ENCODE data around the gene SRC.

The SRC gene

GRCh38 chr20:37356387-37356786, 10.4 kb downstream of the SRC start:
- peak overlapping the region; percentile 96 for H3K27ac ChIP-seq
- no peak for TF ChIP-seq CTCF (conservative IDR thresholded peaks at IDR 0.05; ENCODE audit: low read depth)
- POLR2A ChIA-PET (ENCODE audit: low non-redundant PET) = interaction anchor here (0.7 to 2.3 kb wide), 4 partner anchors 10 to 67 kb away, joined by 3 to 14 read pairs (median 3); partner anchors contain the start of genes MANBAL and SRC
- peak; percentile 78 for DNase-seq (ENCODE audit: low spot score)
- CTCF ChIA-PET = interaction anchor here (0.8 to 1.3 kb wide), 5 partner anchors 9 to 211 kb away, joined by 3 to 8 read pairs (median 4); no protein-coding TSS in a partner anchor

GRCh38 chr20:37356961-37357371, 11.0 kb downstream of the SRC start:
- CTCF ChIA-PET = interaction anchor here (0.8 to 1.1 kb wide), 3 partner anchors 15 to 210 kb away, joined by 3 to 5 read pairs (median 4); no protein-coding TSS in a partner anchor
- peak overlapping the region; percentile 96 for H3K27ac ChIP-seq
- POLR2A ChIA-PET (ENCODE audit: low non-redundant PET) = interaction anchor here (1.0 to 2.3 kb wide), 3 partner anchors 13 to 68 kb away, joined by 3 to 14 read pairs (median 3); partner anchors contain the start of gene MANBAL
- no peak for DNase-seq (ENCODE audit: low spot score)
- TF ChIP-seq CTCF (conservative IDR thresholded peaks at IDR 0.05; ENCODE audit: low read depth) = no peak

DNA sequence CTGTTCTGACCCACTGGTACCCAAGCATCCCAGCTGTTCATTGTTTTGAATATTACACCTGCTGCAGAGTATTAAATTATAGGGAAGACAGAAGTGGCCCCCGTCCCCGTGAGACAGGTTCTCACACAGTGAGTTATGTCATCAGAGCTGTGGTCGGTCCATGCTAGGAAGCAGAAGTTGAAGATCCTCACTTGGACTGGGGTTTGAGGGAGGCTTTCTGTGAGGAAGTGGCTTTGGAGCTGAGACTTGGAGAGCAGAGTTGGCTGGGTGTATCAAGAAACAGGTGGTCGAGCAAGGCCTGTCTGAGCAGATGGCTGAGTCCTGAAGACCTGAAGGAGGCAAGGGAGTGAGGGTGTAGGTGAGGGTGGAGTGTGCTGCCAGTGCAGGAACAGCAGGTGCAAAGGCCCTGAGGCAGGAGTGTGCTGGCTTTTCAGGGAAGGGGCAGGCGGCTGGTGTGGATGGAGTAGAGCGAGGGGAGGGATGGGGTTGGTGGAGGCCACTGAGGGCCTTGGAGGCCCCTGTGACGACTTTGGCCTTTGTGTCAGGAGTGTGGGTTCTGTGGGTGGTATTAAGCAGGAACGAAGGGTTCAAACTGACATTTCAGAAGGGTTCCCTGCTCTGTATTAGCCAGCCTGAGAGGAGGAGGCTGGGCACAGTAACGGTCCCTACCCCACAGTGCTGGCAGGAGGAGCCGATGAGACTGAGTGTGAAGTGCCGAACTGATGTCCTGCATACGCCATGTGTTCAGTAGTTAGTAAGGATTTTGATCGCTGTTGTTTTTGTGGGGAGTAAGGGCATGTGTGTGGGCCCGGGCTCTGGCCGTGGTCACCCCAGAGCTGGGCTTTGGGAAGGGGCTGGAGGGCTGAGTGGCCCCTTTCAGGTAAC, 11.8 kb downstream of the SRC start:
- no peak for DNase-seq (ENCODE audit: low spot score)
- ChIA-PET CTCF (interaction anchor here (1.1 kb wide), 1 partner anchor 25 kb away, joined by 5 read pairs; no protein-coding TSS in a partner anchor), POLR2A (ENCODE audit: low non-redundant PET) (interaction anchor here (0.6 to 2.3 kb wide), 2 partner anchors 13 to 68 kb away, joined by 3 to 14 read pairs; partner anchors contain the start of gene MANBAL)
- H3K27ac ChIP-seq = peak overlapping the region; percentile 96
- no peak for TF ChIP-seq CTCF (conservative IDR thresholded peaks at IDR 0.05; ENCODE audit: low read depth)

DNA sequence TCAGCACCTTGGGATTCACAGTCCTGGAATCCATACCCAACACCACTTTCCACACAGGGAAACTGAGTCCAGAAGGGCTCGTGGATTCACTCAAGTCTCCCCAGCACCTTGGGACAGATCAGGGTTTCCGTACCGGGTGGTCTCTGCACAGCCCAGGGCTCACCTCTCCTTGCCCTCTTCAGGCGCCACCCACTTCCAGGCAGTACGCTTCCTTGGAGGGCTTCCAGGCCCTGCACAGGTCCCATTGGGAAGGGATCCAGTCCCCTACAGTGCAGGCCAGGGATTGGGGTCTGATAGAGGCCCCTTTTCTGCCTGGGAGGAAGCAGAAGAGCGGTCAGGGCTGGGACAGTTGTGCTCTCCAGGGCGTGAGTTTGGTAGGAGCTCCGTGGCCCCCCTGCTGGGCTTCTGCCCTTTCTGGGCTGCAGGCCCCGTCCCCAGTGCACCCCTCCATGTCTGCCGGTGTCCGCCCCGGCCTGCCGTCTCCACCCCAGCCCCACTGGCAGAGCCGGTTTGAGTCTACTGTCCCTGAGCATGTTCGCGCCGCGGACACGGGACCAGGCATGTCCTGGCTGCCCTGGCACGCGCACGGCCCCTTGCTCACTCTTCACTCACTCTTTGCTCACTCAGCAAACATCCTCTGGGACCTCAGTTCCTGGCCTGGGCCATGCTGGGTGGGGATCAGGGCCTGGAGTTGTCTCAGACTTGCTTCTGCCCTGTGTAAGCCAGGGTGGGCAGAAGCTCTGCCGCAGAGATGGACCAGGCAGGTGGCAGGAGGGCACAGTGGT, 12.6 kb downstream of the SRC start:
- ChIA-PET POLR2A (ENCODE audit: low non-redundant PET) (interaction anchor here (0.6 kb wide), 1 partner anchor 14 kb away, joined by 3 read pairs; no protein-coding TSS in a partner anchor), CTCF (interaction anchor here (0.5 to 1.3 kb wide), 3 partner anchors 26 to 82 kb away, joined by 3 to 8 read pairs (median 8); no protein-coding TSS in a partner anchor)
- peak; percentile 92 for DNase-seq (ENCODE audit: low spot score)
- peak overlapping the region; percentile 96 for H3K27ac ChIP-seq
- no peak for TF ChIP-seq CTCF (conservative IDR thresholded peaks at IDR 0.05; ENCODE audit: low read depth)

DNA sequence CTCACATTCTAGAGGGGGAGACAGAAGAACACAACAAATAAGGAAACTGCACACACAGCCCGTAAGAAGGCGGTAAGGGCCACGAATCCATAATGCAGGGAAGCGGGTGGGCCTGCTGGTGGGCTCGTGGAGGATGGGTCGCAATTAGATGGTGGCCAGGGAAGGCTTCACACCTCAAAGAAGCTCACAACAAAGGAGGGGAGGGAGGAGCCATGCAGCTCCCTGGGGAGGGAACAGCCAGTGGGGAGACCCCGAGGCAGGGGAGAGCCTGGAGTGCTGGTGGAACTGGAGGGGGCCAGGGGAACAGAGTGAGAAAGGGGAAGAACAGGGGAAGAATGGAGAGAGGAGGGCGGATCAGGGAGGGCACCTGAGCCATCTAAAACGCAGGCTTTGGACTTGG, 13.4 kb downstream of the SRC start:
- ChIA-PET CTCF (interaction anchor here (0.6 to 1.3 kb wide), 3 partner anchors 8 to 76 kb away, joined by 3 to 8 read pairs (median 3); no protein-coding TSS in a partner anchor), POLR2A (ENCODE audit: low non-redundant PET) (interaction anchor here (0.7 kb wide), 1 partner anchor 15 kb away, joined by 3 read pairs; no protein-coding TSS in a partner anchor)
- H3K27ac ChIP-seq = peak overlapping the region; percentile 96
- no peak for TF ChIP-seq CTCF (conservative IDR thresholded peaks at IDR 0.05; ENCODE audit: low read depth)
- no peak for DNase-seq (ENCODE audit: low spot score)

DNA sequence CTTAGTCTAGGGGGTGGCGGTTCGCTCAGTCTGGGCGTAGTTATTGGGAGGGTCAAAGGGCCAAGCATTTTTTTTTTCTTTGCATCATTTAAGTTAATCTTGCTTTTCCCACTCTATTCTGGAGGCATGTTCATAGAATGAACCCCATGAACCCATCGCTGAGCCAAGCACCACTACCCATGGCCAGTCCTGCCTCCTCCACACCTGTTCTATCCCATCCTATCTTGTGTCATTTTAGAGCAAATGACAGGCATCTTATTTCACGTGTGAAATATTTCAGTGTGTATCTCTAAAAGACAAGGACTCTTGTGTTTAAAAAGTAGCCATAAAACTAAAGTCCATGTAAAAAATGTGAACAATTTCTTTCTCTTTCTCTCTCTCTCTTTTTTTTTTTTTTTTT, 13.9 kb downstream of the SRC start:
- no peak for DNase-seq (ENCODE audit: low spot score)
- peak overlapping the region; percentile 96 for H3K27ac ChIP-seq
- CTCF ChIA-PET = no interaction called here
- no peak for TF ChIP-seq CTCF (conservative IDR thresholded peaks at IDR 0.05; ENCODE audit: low read depth)
- POLR2A ChIA-PET (ENCODE audit: low non-redundant PET) = no interaction called here

All from RWPE1 (cell line).